ENCODE results near the gene ACAA1.

GRCh38 chr3:38149708-38150107 is 12.8 kb upstream of the ACAA1 start:
- no peak for TF ChIP-seq CTCF (IDR thresholded peaks at IDR 0.05; ENCODE audit: low read depth, low read length)
- TF ChIP-seq POLR2A (IDR thresholded peaks at IDR 0.05; ENCODE audit: extremely low read depth, insufficient read length) = no peak
- no peak for TF ChIP-seq MYC (IDR thresholded peaks at IDR 0.05; ENCODE audit: low read depth, low read length)
- no peak for TF ChIP-seq MAX (IDR thresholded peaks at IDR 0.05; ENCODE audit: low read depth, low read length)
